Transverse colon (tissue), 4 donors: Measurements from ENCODE around the gene GOPC.

Experiments used
- POLR2A ChIP-seq: fragments of 450-650 bp; IDR thresholded peaks from one replicate; pipeline ENCODE4 v1.6.1; 2016; ENCODE audit warnings: antibody characterized with exemption, mild to moderate bottlenecking, moderate library complexity
- POLR2AphosphoS5 ChIP-seq, 3 donors: sonication (generic); formaldehyde crosslinking; IDR thresholded peaks; one replicate each; pipeline ENCODE4 v1.6.1; 2016; ENCODE audit warnings: antibody characterized with exemption in 3 of 3
- TF ChIP-seq, protein P1 (sequence below), 5 experiments: fragments of 200-600 bp in 3 of 5; fragments of 450-650 bp in 2 of 5; sonication (generic) in 3 of 5; IDR thresholded peaks; 1 replicate in 2 of 5; 2 replicates in 3 of 5; pipeline ENCODE4 v1.5.1; 2016 to 2017; ENCODE audit warnings: antibody characterized with exemption in 5 of 5, inconsistent platforms in 3 of 5, mild to moderate bottlenecking in 2 of 5, moderate library complexity in 1 of 5

DNA sequence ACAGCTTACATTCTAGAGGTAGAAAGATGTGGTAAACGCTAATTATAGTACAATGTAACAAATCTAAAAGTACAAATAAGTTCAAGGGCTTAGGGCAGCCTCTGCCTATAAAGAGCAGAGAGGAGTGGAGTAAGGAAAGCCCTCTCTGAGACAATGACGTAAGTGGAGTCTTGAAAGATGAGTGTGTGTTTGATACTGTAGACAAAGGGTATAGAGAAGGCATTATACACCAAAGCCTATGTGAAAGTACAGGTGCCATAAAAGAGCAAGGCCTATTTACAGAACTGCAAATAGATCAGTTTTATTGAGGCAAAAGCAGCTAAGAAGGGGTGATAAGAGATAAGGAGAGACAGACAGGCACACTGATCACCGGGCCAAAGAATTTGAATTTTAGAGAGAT, 10.9 kb downstream of the GOPC start:
- TF ChIP-seq POLR2A: no peak
- TF ChIP-seq, protein P1, sequence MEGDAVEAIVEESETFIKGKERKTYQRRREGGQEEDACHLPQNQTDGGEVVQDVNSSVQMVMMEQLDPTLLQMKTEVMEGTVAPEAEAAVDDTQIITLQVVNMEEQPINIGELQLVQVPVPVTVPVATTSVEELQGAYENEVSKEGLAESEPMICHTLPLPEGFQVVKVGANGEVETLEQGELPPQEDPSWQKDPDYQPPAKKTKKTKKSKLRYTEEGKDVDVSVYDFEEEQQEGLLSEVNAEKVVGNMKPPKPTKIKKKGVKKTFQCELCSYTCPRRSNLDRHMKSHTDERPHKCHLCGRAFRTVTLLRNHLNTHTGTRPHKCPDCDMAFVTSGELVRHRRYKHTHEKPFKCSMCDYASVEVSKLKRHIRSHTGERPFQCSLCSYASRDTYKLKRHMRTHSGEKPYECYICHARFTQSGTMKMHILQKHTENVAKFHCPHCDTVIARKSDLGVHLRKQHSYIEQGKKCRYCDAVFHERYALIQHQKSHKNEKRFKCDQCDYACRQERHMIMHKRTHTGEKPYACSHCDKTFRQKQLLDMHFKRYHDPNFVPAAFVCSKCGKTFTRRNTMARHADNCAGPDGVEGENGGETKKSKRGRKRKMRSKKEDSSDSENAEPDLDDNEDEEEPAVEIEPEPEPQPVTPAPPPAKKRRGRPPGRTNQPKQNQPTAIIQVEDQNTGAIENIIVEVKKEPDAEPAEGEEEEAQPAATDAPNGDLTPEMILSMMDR (IDR thresholded peaks at IDR 0.05): no peak
- TF ChIP-seq POLR2AphosphoS5 (IDR thresholded peaks at IDR 0.05): peak in 1 of 3 donors; percentile 16
